KOPT-K1 (cell line): ENCODE measurements around the gene POLDIP2.
A peak's percentile ranks its signal among the peaks of the same experiment; 100 is the strongest.

Experiments
- H3K27ac ChIP-seq: fragments of 200-600 bp; sonication (generic); 2 replicates; pipeline ENCODE4 v1.5.1; 2016; ENCODE audit warnings: antibody characterized with exemption, mild to moderate bottlenecking, low read depth, low read length; ENCODE audit not compliant: poor library complexity, severe bottlenecking
- H3K36me3 ChIP-seq: fragments of 200-600 bp; sonication (generic); 2 replicates; pipeline ENCODE4 v1.5.1; 2017; ENCODE audit warnings: antibody characterized with exemption, mild to moderate bottlenecking, low read length, moderate library complexity; ENCODE audit not compliant: insufficient read depth
- H3K9me3 ChIP-seq: fragments of 200-600 bp; sonication (generic); 2 replicates; pipeline ENCODE4 v1.5.1; 2017; ENCODE audit warnings: antibody characterized with exemption, low read length, mild to moderate bottlenecking; ENCODE audit not compliant: insufficient read depth, poor library complexity, severe bottlenecking

The POLDIP2 gene

DNA sequence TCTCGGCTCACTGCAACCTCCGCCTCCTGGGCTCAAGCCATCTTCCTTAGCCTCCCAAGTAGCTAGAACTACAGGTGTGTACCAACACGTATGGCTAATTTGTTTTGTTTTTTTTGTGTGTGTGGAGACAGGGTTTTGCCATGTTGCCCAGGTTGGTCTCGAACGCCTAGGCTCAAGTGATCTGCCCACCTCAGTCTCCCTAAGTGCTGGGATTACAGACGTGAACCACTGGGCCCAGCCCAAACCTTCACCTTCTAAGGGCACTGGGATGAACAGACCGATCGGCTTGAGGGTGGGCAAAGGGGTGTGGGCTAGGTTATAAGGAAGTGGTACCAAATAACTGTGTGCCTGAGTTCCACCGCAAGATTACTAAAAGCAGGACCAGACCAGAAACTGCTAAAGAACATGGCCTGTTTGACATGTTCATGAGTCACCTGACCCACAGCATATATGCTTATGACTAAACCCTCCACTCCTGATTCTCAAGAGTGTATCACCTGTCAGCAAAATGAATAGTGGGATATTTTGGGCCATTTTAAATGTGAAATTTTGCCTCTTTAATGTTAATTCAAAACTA lies 30.2 kb downstream of the POLDIP2 start:
- no peaks in the 10 kb centered on the region for H3K9me3 ChIP-seq
- H3K27ac ChIP-seq = no peak overlapping the region
- peaks cover 71% of the 10 kb centered on the region for H3K36me3 ChIP-seq

DNA sequence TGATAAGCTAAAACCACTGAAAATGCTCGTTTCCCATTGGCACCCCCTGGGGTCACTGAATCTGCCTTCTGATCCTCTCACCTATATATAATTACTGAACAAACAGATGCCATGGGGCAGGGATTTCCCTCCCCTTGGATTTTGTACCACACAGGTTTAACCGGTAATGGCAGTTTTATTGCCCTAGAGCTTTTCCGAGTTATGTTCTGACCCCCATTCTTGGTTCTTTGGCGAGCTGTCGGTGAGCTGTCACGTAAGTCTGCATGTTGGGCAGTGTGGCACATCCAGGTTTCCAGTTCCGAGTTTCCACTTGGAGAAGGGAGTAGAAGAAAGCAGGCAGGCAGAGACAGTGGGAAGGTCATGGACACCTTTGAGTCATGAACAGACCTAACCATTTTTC lies 31.2 kb downstream of the POLDIP2 start:
- H3K9me3 ChIP-seq = no peaks in the 10 kb centered on the region
- no peak overlapping the region for H3K27ac ChIP-seq
- peaks cover 67% of the 10 kb centered on the region for H3K36me3 ChIP-seq

DNA sequence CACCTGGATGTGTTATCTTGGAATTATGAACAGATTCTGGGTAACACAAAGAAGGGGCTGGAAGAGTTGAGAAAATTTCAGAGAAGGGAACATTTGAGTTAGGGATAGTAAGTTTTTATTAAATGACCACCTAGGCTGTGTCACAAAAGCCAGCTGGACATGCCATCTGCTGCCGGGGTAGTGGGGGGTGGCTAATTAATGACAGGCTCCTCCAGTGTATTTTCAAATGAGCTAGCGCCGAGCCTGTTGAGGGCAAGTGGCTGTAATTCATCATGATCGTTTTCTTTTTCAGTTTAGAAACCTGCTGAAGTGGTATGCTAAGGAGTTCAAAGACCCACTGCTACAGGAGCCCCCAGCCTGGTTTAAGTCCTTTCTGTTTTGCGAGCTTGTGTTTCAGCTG lies 32.1 kb downstream of the POLDIP2 start:
- peaks cover 66% of the 10 kb centered on the region for H3K36me3 ChIP-seq
- H3K27ac ChIP-seq = no peak overlapping the region
- H3K9me3 ChIP-seq = no peaks in the 10 kb centered on the region

DNA sequence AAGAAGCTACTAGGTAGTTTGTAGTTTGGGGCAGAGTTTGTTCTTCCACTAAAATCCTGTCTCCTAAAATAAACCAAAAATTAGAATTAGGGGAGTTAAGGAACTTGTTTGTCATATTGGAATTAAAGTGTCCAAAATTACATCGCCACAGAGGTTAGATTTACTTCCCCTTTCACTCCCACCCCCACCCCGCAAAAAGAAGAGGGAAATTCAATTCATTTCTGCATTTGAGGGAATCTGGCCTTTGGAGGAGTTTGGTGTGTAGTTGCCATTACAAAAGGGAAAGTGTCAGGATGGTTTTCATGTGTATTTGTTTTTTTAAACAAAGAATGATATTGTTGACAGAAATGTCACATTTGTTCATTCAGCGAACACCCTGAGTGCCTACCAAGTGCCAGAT lies 32.5 kb downstream of the POLDIP2 start:
- Histone ChIP-seq H3K27ac (no peak overlapping the region), H3K9me3 (no peaks in the 10 kb centered on the region), H3K36me3 (peaks cover 65% of the 10 kb centered on the region)

DNA sequence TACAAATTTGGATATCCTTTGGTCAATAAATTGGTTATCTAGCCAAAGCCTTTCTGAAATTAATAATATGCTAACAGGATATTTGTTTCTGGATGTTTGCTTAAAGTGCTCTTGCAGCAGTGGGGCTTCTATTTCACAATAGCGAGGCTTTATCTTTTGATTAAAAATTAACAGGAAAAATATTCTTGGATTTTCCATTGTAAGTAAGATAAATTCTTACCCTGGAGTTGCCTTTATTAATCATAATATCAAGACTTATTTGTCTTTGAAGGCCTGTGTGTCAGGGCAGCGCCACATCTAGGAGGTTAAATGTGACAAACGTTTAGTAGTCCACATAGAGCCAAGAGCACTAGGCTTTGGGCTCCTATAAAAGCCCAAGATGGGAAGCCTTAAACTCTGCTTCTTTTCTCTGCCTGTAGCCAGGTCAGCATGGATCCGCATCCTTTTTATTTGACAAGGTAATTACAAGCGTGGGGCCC lies 33.0 kb downstream of the POLDIP2 start:
- peaks cover 62% of the 10 kb centered on the region for H3K36me3 ChIP-seq
- H3K27ac ChIP-seq = no peak overlapping the region
- H3K9me3 ChIP-seq = no peaks in the 10 kb centered on the region

DNA sequence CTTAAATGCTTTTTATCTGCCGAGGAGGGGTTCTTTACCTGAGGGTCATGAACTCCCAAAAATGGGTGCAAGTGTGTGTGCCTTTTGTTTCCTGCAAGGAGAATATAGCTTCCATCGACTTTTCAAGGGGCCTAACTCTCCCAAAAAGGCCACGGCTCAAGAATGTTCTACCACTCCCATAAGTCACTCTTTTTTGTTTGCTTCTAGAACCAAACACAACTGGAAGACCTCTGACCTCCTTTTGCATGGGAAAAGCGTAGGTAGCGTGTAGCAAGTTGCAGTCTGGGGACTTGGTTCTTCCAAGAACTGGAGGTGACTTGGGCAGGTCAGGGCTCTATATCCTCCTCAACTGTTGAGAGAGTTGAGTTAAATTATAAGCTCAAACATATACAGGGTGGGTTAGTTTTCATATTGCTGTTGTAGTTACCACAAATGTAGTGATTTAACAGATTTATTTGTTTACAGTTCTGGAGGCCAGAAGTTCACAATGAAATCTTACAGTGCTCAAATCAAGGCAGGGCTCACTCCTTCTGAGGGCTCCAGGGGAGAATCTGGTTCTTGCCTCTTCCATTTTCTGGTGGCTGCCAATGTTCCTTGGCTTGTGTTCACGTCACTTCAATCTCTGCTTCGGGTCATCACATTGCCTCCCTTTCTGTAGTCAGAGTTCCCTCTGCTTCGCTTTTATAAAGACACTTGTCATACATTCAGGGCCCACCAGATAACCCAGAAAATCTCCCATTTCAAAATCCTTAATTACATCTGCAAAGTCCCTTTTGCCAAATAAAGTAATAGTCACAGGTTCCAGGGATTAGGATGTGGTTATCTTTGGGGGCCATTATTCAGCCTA lies 36.9 kb downstream of the POLDIP2 start:
- H3K36me3 ChIP-seq = peaks cover 24% of the 10 kb centered on the region
- H3K27ac ChIP-seq = peak overlapping the region; percentile 73
- H3K9me3 ChIP-seq = no peaks in the 10 kb centered on the region

DNA sequence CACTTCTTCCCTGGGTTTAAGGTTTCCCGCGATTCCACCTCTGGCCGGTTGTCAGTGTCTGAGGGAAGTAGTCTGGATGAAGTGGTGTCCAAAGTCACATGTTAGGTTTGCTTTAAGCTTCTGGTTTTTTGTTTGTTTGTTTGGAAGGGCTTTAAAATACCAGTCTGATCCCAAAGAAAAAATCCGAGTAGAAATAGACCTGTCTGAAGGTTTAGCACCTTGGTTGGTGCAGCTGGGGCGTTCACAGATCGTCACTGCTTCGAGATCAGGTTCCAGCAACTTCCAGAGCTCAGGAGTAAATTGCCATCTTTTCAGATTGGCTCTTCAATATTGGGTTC lies 37.8 kb downstream of the POLDIP2 start:
- peak overlapping the region; percentile 73 for H3K27ac ChIP-seq

DNA sequence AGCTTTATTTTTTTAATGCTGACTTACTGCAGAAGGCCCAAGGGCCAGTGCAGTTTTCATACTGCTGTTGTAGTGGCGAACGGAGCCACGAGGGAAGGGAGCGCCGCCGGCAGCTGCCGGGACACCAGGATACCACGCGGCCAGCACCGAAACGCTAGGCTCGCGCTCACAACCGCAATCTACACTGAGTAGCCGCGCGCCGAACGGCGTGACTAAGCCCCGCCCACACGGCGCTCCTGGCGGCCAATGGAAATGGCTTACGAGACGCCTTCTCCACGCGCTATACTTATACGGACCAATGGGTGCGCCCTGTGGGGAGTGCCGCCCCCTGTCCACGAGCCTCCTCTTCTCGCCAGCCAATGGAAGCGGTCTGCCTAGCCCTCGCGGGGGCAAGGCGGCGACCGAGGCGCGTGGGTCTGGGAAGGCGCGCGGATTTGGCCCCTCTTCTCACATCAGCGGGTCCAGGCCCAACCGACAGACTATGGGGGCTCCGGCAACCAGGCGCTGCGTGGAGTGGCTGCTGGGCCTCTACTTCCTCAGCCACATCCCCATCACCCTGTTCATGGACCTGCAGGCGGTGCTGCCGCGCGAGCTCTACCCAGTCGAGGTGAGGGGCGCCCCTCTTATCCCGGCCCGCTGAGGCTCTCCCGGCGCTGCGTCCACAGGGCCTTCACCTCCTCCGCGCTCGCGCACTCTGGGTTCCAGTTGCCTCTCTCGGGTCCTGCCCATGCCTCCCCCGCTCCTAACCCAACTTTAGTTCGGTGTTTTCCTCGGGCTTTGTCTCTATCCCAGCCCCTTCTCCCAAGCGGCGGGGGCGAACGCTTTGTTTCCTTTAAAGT lies 38.3 kb downstream of the POLDIP2 start, which contains the start of gene TMEM97:
TSS of gene TMEM97 (plus strand) at position 442 of the 839 bp plus-strand sequence. CDS start at position 482, 40 bp downstream.
- peaks cover 19% of the 10 kb centered on the region for H3K36me3 ChIP-seq

More for the DNA sequence above, 37.8 kb downstream of the POLDIP2 start:
- peaks cover 19% of the 10 kb centered on the region for H3K36me3 ChIP-seq
- no peaks in the 10 kb centered on the region for H3K9me3 ChIP-seq

DNA sequence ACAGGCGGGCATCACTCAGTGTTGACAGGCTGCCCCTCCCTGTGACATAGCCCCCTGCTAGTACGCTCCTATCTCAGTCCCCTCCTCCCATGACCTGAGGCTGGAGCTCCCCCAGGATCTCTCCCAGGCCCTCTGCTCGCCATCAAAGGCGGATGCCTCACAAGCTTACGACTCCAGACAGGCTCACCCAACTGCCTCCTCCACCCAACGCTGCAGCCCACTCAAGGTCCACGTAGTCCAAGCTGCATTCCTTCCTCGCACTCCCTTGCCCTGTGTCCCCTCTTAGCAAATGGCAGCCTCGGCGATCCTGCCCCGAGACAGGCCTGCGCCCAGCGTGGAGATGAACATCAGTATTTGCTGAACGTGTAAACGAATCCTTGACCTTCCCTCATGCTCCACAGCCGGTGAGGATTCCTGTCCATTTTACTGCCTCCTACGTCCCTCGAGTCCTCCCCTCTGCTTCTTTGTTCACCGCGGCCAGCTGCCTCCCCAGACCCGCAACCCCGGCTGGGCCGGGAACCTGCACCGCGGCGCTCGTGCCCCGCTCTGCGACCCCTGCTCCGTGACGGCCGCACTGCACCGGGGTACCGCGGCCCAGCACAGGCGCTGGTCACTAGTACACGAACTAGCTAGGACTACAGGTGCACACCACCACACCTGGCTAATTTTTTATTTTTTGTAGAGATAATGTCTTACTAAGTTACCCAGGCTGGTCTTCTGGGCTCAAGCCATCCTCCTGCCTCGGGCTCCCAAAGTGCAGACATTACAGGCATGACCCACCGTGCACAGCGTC lies 39.2 kb downstream of the POLDIP2 start:
- no peaks in the 10 kb centered on the region for H3K9me3 ChIP-seq
- H3K27ac ChIP-seq = peak overlapping the region; percentile 73
- peaks cover 19% of the 10 kb centered on the region for H3K36me3 ChIP-seq

More for the DNA sequence above, 38.3 kb downstream of the POLDIP2 start, which contains the start of gene TMEM97:
- peak within 1 kb of the TSS; percentile 73 for H3K27ac ChIP-seq
- H3K9me3 ChIP-seq = no peaks in the 10 kb centered on the region

DNA sequence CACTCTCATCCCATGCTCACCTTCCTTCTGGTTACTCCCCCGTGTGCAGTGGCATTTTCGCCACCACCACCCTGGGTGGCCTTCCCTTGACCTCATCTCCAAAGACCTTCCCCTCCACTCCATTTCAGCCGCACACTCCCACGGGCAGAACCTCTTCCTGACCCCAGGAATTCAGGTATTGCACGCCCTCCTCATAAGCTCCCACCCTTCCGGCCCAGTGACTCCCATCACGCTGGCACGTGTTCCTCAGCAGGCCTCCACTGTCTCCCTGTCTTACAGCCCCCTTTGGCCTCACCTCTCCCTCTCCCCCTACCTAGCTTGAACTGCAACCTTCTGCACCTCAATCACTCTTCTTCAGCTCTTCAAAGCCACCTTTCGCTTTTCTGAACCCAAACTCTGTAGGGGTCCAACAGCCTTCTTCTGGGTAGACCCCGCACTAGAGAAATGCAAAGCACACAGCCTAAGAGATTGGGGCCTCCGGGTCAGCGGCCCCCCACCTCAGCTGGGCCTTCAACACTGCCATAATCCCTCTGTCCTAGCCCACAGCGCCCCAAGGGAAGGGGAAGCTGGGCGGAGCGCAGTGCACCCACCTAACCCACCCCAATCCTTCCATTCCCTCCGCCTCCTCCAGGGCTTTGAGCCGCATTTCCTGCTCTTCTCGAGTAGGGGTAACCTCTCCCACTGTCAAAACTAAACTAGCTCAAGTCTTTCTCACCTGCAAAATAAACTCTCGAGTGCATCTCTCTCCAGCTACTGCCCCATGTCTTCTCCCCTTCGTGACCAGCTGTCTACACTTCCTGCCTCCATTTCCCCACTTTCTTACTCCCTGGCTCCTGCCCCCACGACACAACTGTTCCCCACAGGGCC lies 40.0 kb downstream of the POLDIP2 start:
- Histone ChIP-seq H3K27ac (no peak overlapping the region), H3K36me3 (peaks cover 10% of the 10 kb centered on the region), H3K9me3 (no peaks in the 10 kb centered on the region)

DNA sequence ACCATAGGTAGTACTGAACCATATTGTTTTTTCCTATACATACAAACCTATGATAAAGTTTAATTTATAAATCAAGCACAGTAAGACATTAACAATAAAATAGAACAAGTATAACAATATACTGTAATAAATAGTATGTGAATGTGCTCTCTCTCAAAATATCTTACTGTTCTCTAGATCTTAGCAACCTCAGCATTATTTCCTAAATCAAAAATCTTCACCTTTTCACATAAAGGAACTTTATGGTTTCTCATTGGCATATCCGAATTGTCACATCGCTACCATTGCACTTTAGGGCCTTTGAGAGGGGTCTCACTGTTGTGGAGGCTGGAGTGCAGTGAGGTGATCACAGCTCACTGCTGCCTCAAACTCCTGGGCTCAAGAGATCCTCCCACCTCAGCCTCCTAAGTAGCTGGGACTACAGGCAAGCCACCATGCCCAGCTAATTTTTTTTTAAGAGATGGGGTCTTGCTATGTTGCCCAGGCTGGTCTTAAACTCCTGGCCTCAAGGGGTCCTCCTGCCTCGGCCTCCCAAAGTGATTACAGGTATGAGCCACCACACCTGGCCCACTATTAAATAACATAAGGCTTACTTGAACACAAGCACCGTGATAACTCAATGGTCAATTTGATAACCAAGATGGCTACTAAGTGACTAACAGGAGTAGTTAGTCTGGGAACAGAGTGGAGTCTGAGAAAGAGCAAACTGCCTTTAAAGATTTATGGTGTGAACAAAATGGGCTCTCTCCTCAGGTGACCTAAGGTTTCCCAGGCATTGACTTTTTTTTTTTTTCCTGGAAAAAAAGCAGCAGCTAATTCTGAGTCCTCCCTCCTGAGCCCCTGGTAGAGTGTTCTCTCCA lies 41.3 kb downstream of the POLDIP2 start:
- H3K9me3 ChIP-seq = no peaks in the 10 kb centered on the region
- peaks cover 8% of the 10 kb centered on the region; the same call in 1 of the 2 replicates for H3K36me3 ChIP-seq
- H3K27ac ChIP-seq = no peak overlapping the region

DNA sequence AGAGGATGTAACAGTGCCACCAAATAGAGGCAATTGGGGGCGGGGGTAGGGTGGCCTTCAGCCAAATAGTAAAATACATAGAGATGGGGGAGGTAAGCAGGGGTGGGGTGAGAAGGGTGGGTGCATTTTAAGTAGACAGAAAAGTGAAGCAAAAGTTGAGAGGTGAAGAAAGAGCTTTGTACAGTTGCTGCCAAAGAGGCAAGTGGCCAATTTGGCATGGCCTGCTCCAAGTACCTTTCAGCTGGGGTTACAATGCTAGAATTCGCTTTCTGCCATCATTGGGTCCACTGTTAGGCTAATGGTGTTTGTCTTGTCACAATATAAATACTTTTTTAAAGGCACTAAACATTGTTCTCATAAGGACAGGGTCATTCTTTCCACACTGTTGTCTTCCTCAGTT lies 43.5 kb downstream of the POLDIP2 start:
- H3K27ac ChIP-seq = no peak overlapping the region
- no peaks in the 10 kb centered on the region for H3K36me3 ChIP-seq
- no peaks in the 10 kb centered on the region for H3K9me3 ChIP-seq

DNA sequence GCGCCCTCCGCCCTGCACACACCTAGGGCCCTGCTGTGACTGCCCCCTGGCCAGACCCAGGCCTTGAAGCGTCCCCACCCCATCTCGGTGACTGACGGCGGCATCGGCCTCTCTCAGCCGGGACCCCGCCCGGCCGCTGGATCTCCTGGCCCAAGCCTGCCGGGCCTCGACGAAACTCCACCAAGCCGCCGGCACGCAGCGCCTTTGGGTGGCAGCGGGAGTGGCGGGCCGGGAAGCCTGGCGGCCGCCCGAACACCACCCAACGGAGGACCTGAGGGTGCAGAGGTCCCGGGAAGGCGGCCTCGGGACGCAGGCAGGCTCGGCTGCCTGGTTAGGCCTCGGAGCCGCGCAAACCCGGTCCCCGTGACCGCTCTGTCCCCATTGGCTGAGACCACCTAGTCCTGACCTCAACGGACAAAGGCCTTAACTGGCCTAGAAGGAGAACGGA lies 50.3 kb downstream of the POLDIP2 start:
- Histone ChIP-seq H3K9me3 (no peaks in the 10 kb centered on the region), H3K27ac (no peak overlapping the region), H3K36me3 (no peaks in the 10 kb centered on the region)
